Tibial nerve (tissue), 4 donors: ENCODE measurements around the gene MOB2.

Experiments
- EP300 ChIP-seq, 2 donors: sonication (generic); formaldehyde crosslinking; IDR thresholded peaks; one replicate each; pipeline ENCODE4 v1.6.1; 2017; ENCODE audit warnings: antibody characterized with exemption in 2 of 2, mild to moderate bottlenecking in 1 of 2
- POLR2A ChIP-seq, 2 donors: fragments of 450-650 bp; IDR thresholded peaks; one replicate each; pipeline ENCODE4 v1.6.1; 2017; ENCODE audit warnings: antibody characterized with exemption in 2 of 2, mild to moderate bottlenecking in 2 of 2, moderate library complexity in 2 of 2
- TF ChIP-seq, protein P1 (sequence below), 5 experiments: fragments of 200-600 bp in 3 of 5; fragments of 450-650 bp in 2 of 5; sonication (generic) in 3 of 5; IDR thresholded peaks; one replicate each; pipeline ENCODE4 v1.5.1; 2016 to 2019; ENCODE audit warnings: antibody characterized with exemption in 5 of 5, mild to moderate bottlenecking in 3 of 5, moderate library complexity in 2 of 5

DNA sequence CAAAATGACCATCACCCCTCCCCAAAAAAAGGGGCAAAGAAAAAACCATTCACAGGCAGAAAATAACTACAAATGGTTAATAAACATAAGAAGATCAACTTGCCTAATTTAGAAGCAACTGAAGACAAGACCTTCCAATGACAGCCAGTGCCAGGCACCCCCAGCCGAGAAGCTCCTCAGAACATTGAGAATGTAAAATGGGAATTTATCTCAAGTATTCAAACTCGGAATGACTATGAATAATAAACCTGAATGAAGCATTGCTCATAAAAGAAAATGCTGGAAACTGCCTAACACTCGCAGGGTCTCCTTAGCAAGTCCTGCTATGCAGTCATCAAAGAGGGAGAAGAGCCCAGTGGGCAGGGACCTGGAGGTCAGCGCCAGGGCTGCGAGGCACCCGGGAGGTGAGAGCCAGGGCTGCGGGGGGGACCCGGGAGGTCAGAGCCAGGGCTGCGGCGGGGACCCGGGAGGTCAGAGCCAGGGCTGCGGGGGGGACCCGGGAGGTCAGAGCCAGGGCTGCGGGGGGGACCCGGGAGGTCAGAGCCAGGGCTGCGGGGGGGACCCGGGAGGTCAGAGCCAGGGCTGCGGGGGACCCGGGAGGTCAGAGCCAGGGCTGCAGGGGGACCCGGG lies 23.2 kb upstream of the MOB2 start:
- TF ChIP-seq, protein P1, sequence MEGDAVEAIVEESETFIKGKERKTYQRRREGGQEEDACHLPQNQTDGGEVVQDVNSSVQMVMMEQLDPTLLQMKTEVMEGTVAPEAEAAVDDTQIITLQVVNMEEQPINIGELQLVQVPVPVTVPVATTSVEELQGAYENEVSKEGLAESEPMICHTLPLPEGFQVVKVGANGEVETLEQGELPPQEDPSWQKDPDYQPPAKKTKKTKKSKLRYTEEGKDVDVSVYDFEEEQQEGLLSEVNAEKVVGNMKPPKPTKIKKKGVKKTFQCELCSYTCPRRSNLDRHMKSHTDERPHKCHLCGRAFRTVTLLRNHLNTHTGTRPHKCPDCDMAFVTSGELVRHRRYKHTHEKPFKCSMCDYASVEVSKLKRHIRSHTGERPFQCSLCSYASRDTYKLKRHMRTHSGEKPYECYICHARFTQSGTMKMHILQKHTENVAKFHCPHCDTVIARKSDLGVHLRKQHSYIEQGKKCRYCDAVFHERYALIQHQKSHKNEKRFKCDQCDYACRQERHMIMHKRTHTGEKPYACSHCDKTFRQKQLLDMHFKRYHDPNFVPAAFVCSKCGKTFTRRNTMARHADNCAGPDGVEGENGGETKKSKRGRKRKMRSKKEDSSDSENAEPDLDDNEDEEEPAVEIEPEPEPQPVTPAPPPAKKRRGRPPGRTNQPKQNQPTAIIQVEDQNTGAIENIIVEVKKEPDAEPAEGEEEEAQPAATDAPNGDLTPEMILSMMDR (IDR thresholded peaks at IDR 0.05), result no peak
- TF ChIP-seq EP300 (IDR thresholded peaks at IDR 0.05) (no peak), POLR2A (IDR thresholded peaks at IDR 0.05) (no peak)
